Osteocyte (in vitro differentiated cells): Measurements from ENCODE around the gene TCP11L2. TPM values are rescaled to one million over a fixed set of nuclear protein-coding genes. Genes with fewer than 3 reads are reported as not detected.

Experiments used
- DNase-seq: peaks from one replicate; pipeline ENCODE4 v3.0.0; 2021; ENCODE audit warnings: mixed read lengths; ENCODE audit not compliant: unreplicated experiment; ENCODE audit errors: extremely low spot score
- H3K27ac Mint-ChIP-seq: one replicate; pipeline ENCODE4 v1.8.0; 2021; ENCODE audit warnings: mild to moderate bottlenecking, mixed read lengths; ENCODE audit not compliant: unreplicated experiment
- H3K27me3 Mint-ChIP-seq: one replicate; pipeline ENCODE4 v1.8.0; 2021; ENCODE audit warnings: mixed read lengths; ENCODE audit not compliant: unreplicated experiment
- H3K36me3 Mint-ChIP-seq: one replicate; pipeline ENCODE4 v1.8.0; 2021; ENCODE audit warnings: mixed read lengths; ENCODE audit not compliant: unreplicated experiment
- H3K4me1 Mint-ChIP-seq: one replicate; pipeline ENCODE4 v1.8.0; 2021; ENCODE audit warnings: mixed read lengths; ENCODE audit not compliant: unreplicated experiment
- H3K4me3 Mint-ChIP-seq: one replicate; pipeline ENCODE4 v1.8.0; 2021; ENCODE audit warnings: mild to moderate bottlenecking, moderate library complexity, mixed read lengths; ENCODE audit not compliant: unreplicated experiment
- H3K9me3 Mint-ChIP-seq: one replicate; pipeline ENCODE4 v1.8.0; 2021; ENCODE audit warnings: mixed read lengths; ENCODE audit not compliant: unreplicated experiment
- total RNA-seq: library from RNA; stranded (reverse); gene quantifications from 2 replicates; pipeline ENCODE4 v1.2.1, GENCODE V29; 2021
- TF ChIP-seq, protein P1 (sequence below): fragments of 200-600 bp; sonication (generic); IDR thresholded peaks from 2 replicates; pipeline ENCODE4 v1.5.0; 2021; ENCODE audit warnings: antibody characterized with exemption, mild to moderate bottlenecking, moderate library complexity

TCP11L2 gene
- total RNA-seq, 1 donor from 2014 or later: 42.7 TPM

GRCh38 chr12:106321139-106321850, 18.8 kb downstream of the TCP11L2 start:
- no peak for DNase-seq
- TF ChIP-seq, protein P1, sequence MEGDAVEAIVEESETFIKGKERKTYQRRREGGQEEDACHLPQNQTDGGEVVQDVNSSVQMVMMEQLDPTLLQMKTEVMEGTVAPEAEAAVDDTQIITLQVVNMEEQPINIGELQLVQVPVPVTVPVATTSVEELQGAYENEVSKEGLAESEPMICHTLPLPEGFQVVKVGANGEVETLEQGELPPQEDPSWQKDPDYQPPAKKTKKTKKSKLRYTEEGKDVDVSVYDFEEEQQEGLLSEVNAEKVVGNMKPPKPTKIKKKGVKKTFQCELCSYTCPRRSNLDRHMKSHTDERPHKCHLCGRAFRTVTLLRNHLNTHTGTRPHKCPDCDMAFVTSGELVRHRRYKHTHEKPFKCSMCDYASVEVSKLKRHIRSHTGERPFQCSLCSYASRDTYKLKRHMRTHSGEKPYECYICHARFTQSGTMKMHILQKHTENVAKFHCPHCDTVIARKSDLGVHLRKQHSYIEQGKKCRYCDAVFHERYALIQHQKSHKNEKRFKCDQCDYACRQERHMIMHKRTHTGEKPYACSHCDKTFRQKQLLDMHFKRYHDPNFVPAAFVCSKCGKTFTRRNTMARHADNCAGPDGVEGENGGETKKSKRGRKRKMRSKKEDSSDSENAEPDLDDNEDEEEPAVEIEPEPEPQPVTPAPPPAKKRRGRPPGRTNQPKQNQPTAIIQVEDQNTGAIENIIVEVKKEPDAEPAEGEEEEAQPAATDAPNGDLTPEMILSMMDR: no peak
- Mint-ChIP-seq H3K27ac (no peak overlapping the region), H3K27me3 (no peaks in the 10 kb centered on the region), H3K36me3 (peaks cover 70% of the 10 kb centered on the region), H3K9me3 (no peaks in the 10 kb centered on the region), H3K4me3 (no peak overlapping the region), H3K4me1 (peaks cover 6% of the 10 kb centered on the region)

DNA sequence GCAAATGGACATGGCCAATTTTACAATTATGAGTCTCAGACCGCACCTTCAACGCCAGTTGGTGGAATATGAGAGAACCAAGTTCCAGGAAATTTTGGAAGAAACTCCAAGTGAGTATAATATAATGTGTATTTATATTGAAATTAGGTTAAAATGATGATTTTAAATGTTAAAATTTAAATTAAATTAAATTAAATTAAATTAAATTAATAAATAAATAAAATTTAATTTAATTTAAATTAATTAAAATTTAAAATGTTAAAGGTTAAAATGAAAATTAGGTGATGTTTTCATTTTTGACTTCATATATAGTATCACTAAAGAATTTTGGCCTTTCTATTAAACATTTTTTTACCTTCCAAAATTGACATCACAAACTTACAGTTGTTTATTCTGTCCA, 21.0 kb downstream of the TCP11L2 start:
- no peak overlapping the region for H3K27ac Mint-ChIP-seq
- peaks cover 70% of the 10 kb centered on the region for H3K36me3 Mint-ChIP-seq
- H3K4me3 Mint-ChIP-seq: no peak overlapping the region
- TF ChIP-seq, protein P1: no peak
- no peaks in the 10 kb centered on the region for H3K4me1 Mint-ChIP-seq
- DNase-seq: no peak
- H3K27me3 Mint-ChIP-seq: no peaks in the 10 kb centered on the region
- H3K9me3 Mint-ChIP-seq: no peaks in the 10 kb centered on the region

GRCh38 chr12:106327309-106327869, 24.9 kb downstream of the TCP11L2 start:
- TF ChIP-seq, protein P1: no peak
- H3K27ac Mint-ChIP-seq: no peak overlapping the region
- peaks cover 63% of the 10 kb centered on the region for H3K36me3 Mint-ChIP-seq
- no peak overlapping the region for H3K4me3 Mint-ChIP-seq
- H3K4me1 Mint-ChIP-seq: no peaks in the 10 kb centered on the region
- DNase-seq: no peak
- H3K9me3 Mint-ChIP-seq: peaks cover 1% of the 10 kb centered on the region
- no peaks in the 10 kb centered on the region for H3K27me3 Mint-ChIP-seq

DNA sequence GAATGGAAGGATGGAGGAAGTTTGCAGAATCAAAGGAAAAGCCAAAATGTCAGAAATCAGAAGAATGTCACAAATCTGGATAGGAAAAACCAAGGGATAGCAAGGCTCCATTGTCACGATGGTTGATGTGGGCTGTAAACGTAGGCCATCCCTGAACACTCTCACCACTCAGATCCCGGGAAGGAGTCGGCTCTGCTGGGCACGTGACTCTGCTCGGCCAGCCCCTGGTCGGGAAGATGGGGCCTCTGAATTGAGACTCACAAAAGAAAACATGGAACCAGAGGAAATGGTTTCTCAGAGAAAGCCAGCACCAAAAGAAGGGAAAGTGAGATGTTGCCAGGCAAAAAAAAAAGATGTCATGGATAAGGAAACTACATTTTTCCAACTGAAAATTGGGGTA, 26.2 kb downstream of the TCP11L2 start:
- no peak overlapping the region for H3K27ac Mint-ChIP-seq
- H3K27me3 Mint-ChIP-seq: no peaks in the 10 kb centered on the region
- no peak overlapping the region for H3K4me3 Mint-ChIP-seq
- no peaks in the 10 kb centered on the region for H3K4me1 Mint-ChIP-seq
- H3K9me3 Mint-ChIP-seq: peaks cover 4% of the 10 kb centered on the region
- TF ChIP-seq, protein P1: no peak
- peaks cover 62% of the 10 kb centered on the region for H3K36me3 Mint-ChIP-seq
- DNase-seq: no peak

DNA sequence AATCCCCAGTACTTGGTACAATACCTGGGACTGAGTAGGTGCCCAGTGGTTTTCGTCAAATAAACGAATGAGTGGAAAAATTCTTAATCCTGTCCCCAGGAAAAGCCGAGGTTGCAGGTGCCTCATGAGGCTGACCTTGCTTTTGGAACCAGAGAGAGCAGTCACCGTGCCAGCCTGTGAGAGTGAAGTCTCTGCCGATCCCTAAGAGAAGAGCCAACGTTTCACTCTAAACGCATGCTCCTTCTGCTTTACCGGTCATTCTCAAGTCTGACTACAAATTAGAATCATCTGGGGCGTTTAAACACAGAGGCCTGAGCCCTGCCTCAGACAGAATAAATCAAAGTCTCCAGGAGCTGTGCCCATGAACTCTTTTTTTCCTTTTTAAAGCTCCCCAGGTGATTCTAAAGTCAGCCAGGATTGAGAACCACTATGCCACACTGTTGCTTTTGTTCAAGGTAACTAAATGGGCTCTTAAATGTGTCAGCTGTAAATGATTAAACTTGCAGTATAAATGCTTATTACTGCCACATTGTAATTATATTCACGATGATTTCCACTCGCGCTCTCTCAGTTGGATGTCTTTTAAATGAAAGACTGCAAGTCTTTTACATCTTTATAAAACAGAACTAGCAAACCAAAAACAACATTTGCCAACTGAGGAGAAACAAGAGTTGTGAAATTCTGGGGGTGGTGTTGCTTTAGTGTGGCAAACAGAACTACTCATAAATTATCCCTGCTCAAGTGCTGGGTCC, 26.9 kb downstream of the TCP11L2 start:
- no peaks in the 10 kb centered on the region for H3K27me3 Mint-ChIP-seq
- H3K9me3 Mint-ChIP-seq: peaks cover 4% of the 10 kb centered on the region
- no peak overlapping the region for H3K4me3 Mint-ChIP-seq
- no peaks in the 10 kb centered on the region for H3K4me1 Mint-ChIP-seq
- peaks cover 56% of the 10 kb centered on the region for H3K36me3 Mint-ChIP-seq
- no peak overlapping the region for H3K27ac Mint-ChIP-seq
- no peak for DNase-seq
- TF ChIP-seq, protein P1: no peak
